Liver (tissue), 2 donors: ENCODE results near the gene DNAJC8.

Experiments
- YY1 ChIP-seq: IDR thresholded peaks from 2 replicates; pipeline ENCODE4 v1.6.1; 2016; ENCODE audit warnings: antibody characterized with exemption, mild to moderate bottlenecking
- TF ChIP-seq, protein P1 (sequence below): fragments of 150-350 bp; IDR thresholded peaks from 2 replicates; pipeline ENCODE4 v1.5.1; 2017; ENCODE audit warnings: improper control_type of control experiment, low read depth, low read length; ENCODE audit not compliant: missing input control
- donor health status: healthy.

DNA sequence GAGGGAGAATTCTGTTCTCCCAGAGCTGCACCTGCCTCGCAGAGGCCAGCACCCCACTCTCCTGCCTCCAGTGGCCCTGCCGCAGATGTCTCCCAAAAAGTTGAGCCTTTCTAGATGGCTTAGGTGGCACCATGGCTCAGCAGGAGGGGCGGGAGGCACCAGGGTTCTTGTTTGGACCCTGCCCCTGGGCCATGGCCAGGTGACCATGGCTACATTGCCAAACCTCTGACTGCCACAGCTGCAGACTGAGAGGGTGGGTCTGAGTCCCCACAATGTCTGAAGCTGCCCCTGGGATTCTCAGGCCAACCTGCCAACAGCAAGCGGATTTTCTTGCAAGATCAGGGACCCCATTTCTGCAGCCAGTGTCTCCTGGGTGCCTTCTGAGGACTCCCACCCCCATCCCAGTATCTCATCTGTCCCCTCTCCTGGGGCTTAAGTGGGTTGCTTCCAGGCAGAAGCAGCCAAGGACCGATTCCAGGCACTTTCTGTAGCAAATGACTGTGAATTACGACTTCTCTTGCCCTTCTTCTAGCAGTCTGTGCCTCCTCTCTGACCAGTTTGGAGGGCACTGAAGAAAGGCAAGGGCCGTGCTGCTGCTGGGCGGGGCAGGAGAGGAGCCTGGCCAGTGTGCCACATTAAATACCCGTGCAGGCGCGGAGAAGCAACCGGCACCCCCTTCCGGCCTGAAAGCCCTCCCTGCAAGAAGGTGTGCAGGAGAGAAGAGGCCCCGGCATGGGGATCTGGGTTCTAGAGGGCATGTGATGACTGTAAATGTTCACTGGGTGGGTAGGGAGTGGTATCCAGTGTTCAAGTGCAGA lies 49.0 kb upstream of the DNAJC8 start:
- TF ChIP-seq, protein P1, sequence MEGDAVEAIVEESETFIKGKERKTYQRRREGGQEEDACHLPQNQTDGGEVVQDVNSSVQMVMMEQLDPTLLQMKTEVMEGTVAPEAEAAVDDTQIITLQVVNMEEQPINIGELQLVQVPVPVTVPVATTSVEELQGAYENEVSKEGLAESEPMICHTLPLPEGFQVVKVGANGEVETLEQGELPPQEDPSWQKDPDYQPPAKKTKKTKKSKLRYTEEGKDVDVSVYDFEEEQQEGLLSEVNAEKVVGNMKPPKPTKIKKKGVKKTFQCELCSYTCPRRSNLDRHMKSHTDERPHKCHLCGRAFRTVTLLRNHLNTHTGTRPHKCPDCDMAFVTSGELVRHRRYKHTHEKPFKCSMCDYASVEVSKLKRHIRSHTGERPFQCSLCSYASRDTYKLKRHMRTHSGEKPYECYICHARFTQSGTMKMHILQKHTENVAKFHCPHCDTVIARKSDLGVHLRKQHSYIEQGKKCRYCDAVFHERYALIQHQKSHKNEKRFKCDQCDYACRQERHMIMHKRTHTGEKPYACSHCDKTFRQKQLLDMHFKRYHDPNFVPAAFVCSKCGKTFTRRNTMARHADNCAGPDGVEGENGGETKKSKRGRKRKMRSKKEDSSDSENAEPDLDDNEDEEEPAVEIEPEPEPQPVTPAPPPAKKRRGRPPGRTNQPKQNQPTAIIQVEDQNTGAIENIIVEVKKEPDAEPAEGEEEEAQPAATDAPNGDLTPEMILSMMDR = no peak
- no peak for TF ChIP-seq YY1
